Activated CD4-positive, alpha-beta memory T cell treated with anti-CD3 and anti-CD28 coated beads for 36 hours (primary cell): ENCODE data around the gene UMODL1. TPM values are rescaled to one million over a fixed set of nuclear protein-coding genes. Genes with fewer than 3 reads are reported as not detected.

Source experiments
- CTCF ChIA-PET: fragments of 350-600 bp; sonication (Branson Sonifier 250); formaldehyde crosslinking; loops from one replicate; lab custom pipeline; 2021; ENCODE audit warnings: antibody characterized with exemption, inconsistent platforms; lab: Charles Lee
- POLR2A ChIA-PET: fragments of 350-600 bp; sonication (Branson Sonifier 250); formaldehyde crosslinking; loops from one replicate; lab custom pipeline; 2021; ENCODE audit warnings: antibody characterized with exemption; lab: Charles Lee
- DNase-seq: peaks from one replicate; pipeline ENCODE4 v3.0.0-alpha.2; 2020
- H3K27ac Mint-ChIP-seq: one replicate; pipeline ENCODE4 v1.8.0; 2021; ENCODE audit warnings: mixed read lengths
- H3K27me3 Mint-ChIP-seq: one replicate; pipeline ENCODE4 v1.8.0; 2021; ENCODE audit warnings: mixed read lengths
- H3K36me3 Mint-ChIP-seq: one replicate; pipeline ENCODE4 v1.8.0; 2021; ENCODE audit warnings: mixed read lengths
- H3K4me1 Mint-ChIP-seq: one replicate; pipeline ENCODE4 v1.8.0; 2021; ENCODE audit warnings: low read depth, mixed read lengths
- H3K4me3 Mint-ChIP-seq: one replicate; pipeline ENCODE4 v1.8.0; 2021; ENCODE audit warnings: mild to moderate bottlenecking, mixed read lengths
- H3K9me3 Mint-ChIP-seq: one replicate; pipeline ENCODE4 v1.8.0; 2021; ENCODE audit warnings: mixed read lengths
- intact Hi-C: fragments of 100-400 bp; cut with micrococcal nuclease; formaldehyde crosslinking; loops from one replicate; pipeline ENCODE4 v1.15.1; 2023
- total RNA-seq, 2 experiments: library from RNA; stranded (reverse); gene quantifications; one replicate each; pipeline ENCODE4 v1.2.3, GENCODE V29; 2021

The UMODL1 gene
- total RNA-seq, 2 experiments from 2014 or later: not detected

GRCh38 chr21:42161956-42162681, 91.0 kb downstream of the UMODL1 start:
- intact Hi-C loops: loop anchor here (5.0 kb wide), 1 partner anchor 290 kb away; no protein-coding TSS in a partner anchor
- no peaks in the 10 kb centered on the region for H3K36me3 Mint-ChIP-seq
- POLR2A ChIA-PET: no interaction called here
- DNase-seq: peak; percentile 47
- H3K27ac Mint-ChIP-seq: no peak overlapping the region
- peaks cover 13% of the 10 kb centered on the region for H3K4me1 Mint-ChIP-seq
- H3K27me3 Mint-ChIP-seq: no peaks in the 10 kb centered on the region
- no peaks in the 10 kb centered on the region for H3K9me3 Mint-ChIP-seq
- no peak overlapping the region for H3K4me3 Mint-ChIP-seq
- CTCF ChIA-PET: no interaction called here

- intact Hi-C loops: loop anchor here (5.0 kb wide), 1 partner anchor 289 kb away; no protein-coding TSS in a partner anchor
- DNase-seq: peak; percentile 32
- H3K4me1 Mint-ChIP-seq: peaks cover 13% of the 10 kb centered on the region
- H3K4me3 Mint-ChIP-seq: no peak overlapping the region
- H3K27me3 Mint-ChIP-seq: no peaks in the 10 kb centered on the region
- H3K27ac Mint-ChIP-seq: no peak overlapping the region
- POLR2A ChIA-PET: interaction anchor here (1.4 kb wide), 1 partner anchor 96 kb away, joined by 4 read pairs; no protein-coding TSS in a partner anchor
- H3K36me3 Mint-ChIP-seq: no peaks in the 10 kb centered on the region
- H3K9me3 Mint-ChIP-seq: no peaks in the 10 kb centered on the region
- CTCF ChIA-PET: interaction anchor here (1.4 to 6.7 kb wide), 3 partner anchors 30 to 97 kb away, joined by 4 to 139 read pairs (median 8); no protein-coding TSS in a partner anchor
Observed at GRCh38 chr21:42162831-42163510, 91.9 kb downstream of the UMODL1 start.

- H3K4me3 Mint-ChIP-seq: no peak overlapping the region
- H3K4me1 Mint-ChIP-seq: peaks cover 13% of the 10 kb centered on the region
- ChIA-PET POLR2A (interaction anchor here (1.4 kb wide), 1 partner anchor 95 kb away, joined by 4 read pairs; no protein-coding TSS in a partner anchor), CTCF (interaction anchor here (1.1 to 6.7 kb wide), 17 partner anchors 10 to 218 kb away, joined by 3 to 139 read pairs (median 5); no protein-coding TSS in a partner anchor)
- H3K27ac Mint-ChIP-seq: no peak overlapping the region
- no peaks in the 10 kb centered on the region for H3K27me3 Mint-ChIP-seq
- no peaks in the 10 kb centered on the region for H3K9me3 Mint-ChIP-seq
- DNase-seq: no peak
- intact Hi-C loops: loop anchor here (5.0 kb wide), 1 partner anchor 289 kb away; no protein-coding TSS in a partner anchor
- H3K36me3 Mint-ChIP-seq: no peaks in the 10 kb centered on the region
Observed at GRCh38 chr21:42163511-42163863, 92.4 kb downstream of the UMODL1 start.

GRCh38 chr21:42164064-42164789, 93.1 kb downstream of the UMODL1 start:
- Mint-ChIP-seq H3K4me1 (peaks cover 13% of the 10 kb centered on the region), H3K36me3 (no peaks in the 10 kb centered on the region), H3K27ac (no peak overlapping the region), H3K4me3 (no peak overlapping the region), H3K9me3 (no peaks in the 10 kb centered on the region), H3K27me3 (no peaks in the 10 kb centered on the region)
- ChIA-PET POLR2A (interaction anchor here (1.4 kb wide), 1 partner anchor 94 kb away, joined by 4 read pairs; no protein-coding TSS in a partner anchor), CTCF (interaction anchor here (0.9 to 6.7 kb wide), 23 partner anchors 10 to 217 kb away, joined by 3 to 139 read pairs (median 5); no protein-coding TSS in a partner anchor)
- intact Hi-C loops: loop anchor here (1.0 to 5.0 kb wide), 3 partner anchors 65 to 288 kb away; no protein-coding TSS in a partner anchor
- DNase-seq: peak; percentile 76

- intact Hi-C loops: loop anchor here (1.0 to 5.0 kb wide), 3 partner anchors 64 to 287 kb away; no protein-coding TSS in a partner anchor
- no peak overlapping the region for H3K27ac Mint-ChIP-seq
- H3K4me3 Mint-ChIP-seq: no peak overlapping the region
- ChIA-PET CTCF (interaction anchor here (1.0 to 6.7 kb wide), 17 partner anchors 9 to 217 kb away, joined by 3 to 139 read pairs (median 5); no protein-coding TSS in a partner anchor), POLR2A (no interaction called here)
- H3K4me1 Mint-ChIP-seq: peaks cover 15% of the 10 kb centered on the region
- H3K9me3 Mint-ChIP-seq: no peaks in the 10 kb centered on the region
- no peak for DNase-seq
- H3K27me3 Mint-ChIP-seq: no peaks in the 10 kb centered on the region
- no peaks in the 10 kb centered on the region for H3K36me3 Mint-ChIP-seq
Observed at GRCh38 chr21:42164818-42165217, 93.7 kb downstream of the UMODL1 start.

GRCh38 chr21:42165901-42166300, 94.8 kb downstream of the UMODL1 start:
- no peak overlapping the region for H3K27ac Mint-ChIP-seq
- intact Hi-C loops: loop anchor here (2.0 kb wide), 1 partner anchor 63 kb away; no protein-coding TSS in a partner anchor
- no peaks in the 10 kb centered on the region for H3K36me3 Mint-ChIP-seq
- CTCF ChIA-PET: interaction anchor here (0.6 to 6.7 kb wide), 4 partner anchors 14 to 94 kb away, joined by 3 to 139 read pairs (median 11); no protein-coding TSS in a partner anchor
- no peaks in the 10 kb centered on the region for H3K27me3 Mint-ChIP-seq
- H3K4me1 Mint-ChIP-seq: peaks cover 12% of the 10 kb centered on the region
- no peak overlapping the region for H3K4me3 Mint-ChIP-seq
- H3K9me3 Mint-ChIP-seq: no peaks in the 10 kb centered on the region
- DNase-seq: no peak
- POLR2A ChIA-PET: no interaction called here

DNA sequence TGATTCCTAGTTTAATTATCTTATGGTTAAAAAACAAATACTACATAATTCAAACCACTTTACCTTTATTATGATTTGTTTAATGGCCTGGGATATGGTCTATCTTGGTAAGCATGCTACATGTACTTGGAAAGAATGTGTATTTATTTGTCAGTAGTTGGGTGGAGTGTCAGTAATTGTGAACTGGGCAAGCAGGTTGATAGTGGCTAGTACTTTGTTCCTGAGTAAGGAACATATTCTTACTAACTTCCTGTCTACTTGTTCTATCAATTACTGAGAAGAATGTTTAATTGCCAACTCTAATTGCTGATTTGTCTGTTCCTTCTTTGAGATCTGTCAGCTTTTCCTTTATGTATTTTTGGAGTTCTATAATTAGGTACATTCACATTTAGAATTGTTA, 98.6 kb downstream of the UMODL1 start:
- intact Hi-C loops: no loop called here
- no peak overlapping the region for H3K27ac Mint-ChIP-seq
- peaks cover 2% of the 10 kb centered on the region for H3K4me1 Mint-ChIP-seq
- DNase-seq: no peak
- CTCF ChIA-PET: interaction anchor here (0.6 to 1.7 kb wide), 4 partner anchors 87 to 191 kb away, joined by 3 to 4 read pairs (median 3); no protein-coding TSS in a partner anchor
- H3K27me3 Mint-ChIP-seq: no peaks in the 10 kb centered on the region
- no peaks in the 10 kb centered on the region for H3K36me3 Mint-ChIP-seq
- H3K9me3 Mint-ChIP-seq: no peaks in the 10 kb centered on the region
- H3K4me3 Mint-ChIP-seq: no peak overlapping the region
- POLR2A ChIA-PET: no interaction called here

DNA sequence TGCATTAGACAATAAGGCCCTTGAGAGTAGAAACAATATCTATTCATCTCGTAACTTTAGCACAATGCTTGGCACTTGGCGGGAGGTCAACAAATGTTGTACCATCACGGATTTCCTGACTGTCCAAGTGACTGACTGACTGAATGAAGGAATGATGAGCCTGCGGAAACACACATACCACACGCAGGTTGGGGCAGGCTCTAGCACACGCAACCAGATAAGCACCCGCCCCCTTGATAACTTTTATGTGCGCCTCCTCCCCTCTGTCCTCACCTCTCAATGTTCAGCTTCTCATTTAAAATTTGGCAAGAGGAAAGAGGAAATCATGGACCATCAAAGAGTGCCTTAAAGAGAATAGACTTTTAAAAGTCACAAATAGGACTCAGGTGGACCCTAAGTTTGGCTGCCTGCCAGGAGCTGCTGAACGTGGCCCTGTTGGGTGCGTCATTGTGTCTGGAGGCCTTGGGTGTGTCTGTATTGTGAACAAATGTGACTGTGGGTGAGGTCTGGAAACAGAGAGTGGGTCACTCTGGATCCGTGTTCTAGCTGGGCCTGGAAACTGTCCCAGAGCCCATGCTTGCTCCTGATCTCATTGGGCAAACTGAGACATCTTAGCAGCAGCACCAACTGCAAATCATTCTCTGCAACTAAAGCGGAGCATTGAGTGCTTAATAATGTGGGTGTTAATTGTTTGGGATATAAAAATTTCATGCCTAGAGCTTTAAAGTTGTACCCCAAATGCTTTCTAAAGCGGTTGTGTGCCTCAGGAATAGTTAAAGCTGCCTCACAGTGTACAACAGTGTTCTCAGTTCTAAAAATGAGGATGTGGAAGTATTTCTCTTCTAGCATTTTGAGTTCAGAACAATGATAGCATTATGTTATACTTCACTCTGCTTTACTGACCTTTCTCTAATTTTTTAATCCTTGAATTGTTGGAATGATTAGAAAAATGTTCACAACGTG, 100.3 kb downstream of the UMODL1 start:
- Mint-ChIP-seq H3K36me3 (no peaks in the 10 kb centered on the region), H3K4me1 (peaks cover 2% of the 10 kb centered on the region), H3K9me3 (no peaks in the 10 kb centered on the region), H3K27me3 (no peaks in the 10 kb centered on the region), H3K27ac (no peak overlapping the region), H3K4me3 (no peak overlapping the region)
- POLR2A ChIA-PET: no interaction called here
- CTCF ChIA-PET: interaction anchor here (0.9 to 4.0 kb wide), 3 partner anchors 49 to 138 kb away, joined by 3 to 11 read pairs (median 4); no protein-coding TSS in a partner anchor
- no peak for DNase-seq
- intact Hi-C loops: no loop called here

DNA sequence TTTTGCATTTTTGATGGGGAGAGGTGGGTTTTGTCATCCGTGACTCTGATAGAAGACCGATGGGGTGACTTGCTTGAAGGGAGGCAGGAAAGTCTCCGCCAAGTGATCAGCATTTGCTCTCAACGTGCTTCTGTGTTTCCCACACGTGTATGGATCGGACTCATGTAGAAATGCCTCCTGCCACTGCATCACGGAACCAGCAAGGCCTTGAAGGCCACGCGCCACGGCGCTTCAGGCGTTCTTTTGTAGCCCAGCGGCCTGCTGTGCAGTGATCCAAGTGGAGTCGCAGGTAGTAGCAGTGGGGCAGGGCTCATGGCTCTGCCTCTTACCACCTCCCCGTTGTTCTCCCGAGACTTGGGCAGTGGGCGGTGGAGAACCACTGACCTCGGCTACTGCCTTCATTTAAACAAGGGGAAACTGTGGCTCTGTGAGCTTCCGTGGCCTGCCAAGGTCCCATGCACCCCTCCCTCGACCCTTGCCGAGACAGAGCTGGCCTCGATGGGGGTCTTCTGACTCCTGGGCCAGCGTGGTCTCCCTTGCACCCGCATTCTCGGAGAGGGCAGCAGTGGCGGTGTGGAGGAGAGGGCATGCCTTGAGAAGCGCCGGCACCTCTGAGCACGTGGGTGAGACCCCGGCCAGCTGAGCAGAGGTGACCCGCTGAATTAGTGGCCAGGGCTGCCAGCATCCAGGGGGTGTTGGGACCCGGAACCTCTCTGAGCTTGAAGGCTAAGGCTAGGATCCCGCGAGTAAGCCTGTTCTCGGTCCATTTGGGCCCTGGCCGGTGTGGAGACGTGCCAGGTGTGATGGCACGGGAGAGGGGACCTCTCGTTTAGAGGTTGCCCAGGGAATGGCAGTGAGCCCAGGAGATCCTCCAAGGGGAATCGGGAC, 101.7 kb downstream of the UMODL1 start:
- intact Hi-C loops: no loop called here
- no peak overlapping the region for H3K4me3 Mint-ChIP-seq
- H3K9me3 Mint-ChIP-seq: no peaks in the 10 kb centered on the region
- DNase-seq: no peak
- no peaks in the 10 kb centered on the region for H3K36me3 Mint-ChIP-seq
- no peaks in the 10 kb centered on the region for H3K27me3 Mint-ChIP-seq
- H3K27ac Mint-ChIP-seq: no peak overlapping the region
- H3K4me1 Mint-ChIP-seq: peaks cover 2% of the 10 kb centered on the region
- POLR2A ChIA-PET: no interaction called here
- CTCF ChIA-PET: interaction anchor here (0.9 to 4.0 kb wide), 5 partner anchors 9 to 88 kb away, joined by 3 to 11 read pairs (median 3); no protein-coding TSS in a partner anchor

GRCh38 chr21:42174173-42174572, 103.1 kb downstream of the UMODL1 start:
- Mint-ChIP-seq H3K36me3 (no peaks in the 10 kb centered on the region), H3K4me1 (peaks cover 2% of the 10 kb centered on the region), H3K9me3 (no peaks in the 10 kb centered on the region), H3K27me3 (no peaks in the 10 kb centered on the region), H3K4me3 (no peak overlapping the region), H3K27ac (no peak overlapping the region)
- POLR2A ChIA-PET: interaction anchor here (0.6 kb wide), 1 partner anchor 43 kb away, joined by 3 read pairs; no protein-coding TSS in a partner anchor
- CTCF ChIA-PET: interaction anchor here (2.1 to 4.0 kb wide), 2 partner anchors 10 to 85 kb away, joined by 5 to 11 read pairs; no protein-coding TSS in a partner anchor
- intact Hi-C loops: no loop called here
- DNase-seq: no peak
